SK-N-SH (cell line): Measurements from ENCODE around the gene GRID2IP. TPM values are rescaled to one million over a fixed set of nuclear protein-coding genes. Genes with fewer than 3 reads are reported as not detected.
A peak's percentile ranks its signal among the peaks of the same experiment; 100 is the strongest.

Experiments used
- CTCF ChIA-PET: fragments of 300-600, 350-600 bp; formaldehyde crosslinking; extraction: SDS; loops from one replicate; lab custom pipeline; 2021; lab: Yijun Ruan, JAX
- POLR2A ChIA-PET: fragments of 350-600 bp; sonication (Branson Sonifier 250); formaldehyde crosslinking; extraction: SDS; loops from one replicate; lab custom pipeline; 2020; ENCODE audit warnings: antibody characterized with exemption, inconsistent platforms; lab: Yijun Ruan, JAX
- DNase-seq: peaks from one replicate; pipeline ENCODE4 v3.0.0; 2012
- H2AFZ ChIP-seq: fragments of 200-600 bp; sonication (generic); 2 replicates; pipeline ENCODE4 v1.8.1; 2016; ENCODE audit warnings: antibody characterized with exemption, mild to moderate bottlenecking, low read depth
- H3F3A ChIP-seq: fragments of 200-600 bp; sonication (generic); replicated peaks from 2 replicates; pipeline ENCODE3; 2016; ENCODE audit warnings: antibody characterized with exemption, mild to moderate bottlenecking; ENCODE audit not compliant: insufficient read depth
- H3K27ac ChIP-seq, 2 experiments: fragments of 200-500 bp in 1 of 2; fragments of 200-600 bp in 1 of 2; sonication (Bioruptor generic) in 1 of 2; sonication (generic), shearing (Covaris generic) in 1 of 2; 2 replicates each; pipeline versions ENCODE4 v1.5.1 to v1.6.1; 2014 to 2016; ENCODE audit warnings: low read depth in 2 of 2, inconsistent platforms in 1 of 2, low read length in 1 of 2, mild to moderate bottlenecking in 1 of 2, mixed read lengths in 1 of 2
- H3K27me3 ChIP-seq: fragments of 200-600 bp; sonication (generic), shearing (Covaris generic); 2 replicates; pipeline ENCODE4 v1.6.1; 2016; ENCODE audit warnings: mixed run types; ENCODE audit not compliant: insufficient read depth
- H3K36me3 ChIP-seq, 2 experiments: fragments of 200-500 bp in 1 of 2; fragments of 200-600 bp in 1 of 2; sonication (Bioruptor generic) in 1 of 2; sonication (generic) in 1 of 2; replicated peaks in 1 of 2; 2 replicates each; pipeline versions ENCODE3 to v1.5.1; 2014 to 2016; ENCODE audit warnings: low read length in 1 of 2, mild to moderate bottlenecking in 1 of 2; ENCODE audit not compliant: insufficient read depth in 2 of 2, control insufficient read depth in 1 of 2
- H3K4me1 ChIP-seq, 2 experiments: fragments of 200-500 bp in 1 of 2; fragments of 200-600 bp in 1 of 2; sonication (Bioruptor generic) in 1 of 2; sonication (generic), shearing (Covaris generic) in 1 of 2; 2 replicates each; pipeline versions ENCODE4 v1.5.1 to v1.6.1; 2014 to 2016; ENCODE audit warnings: low read depth in 1 of 2, low read length in 1 of 2, mixed run types in 1 of 2; ENCODE audit not compliant: insufficient read depth in 2 of 2, control insufficient read depth in 1 of 2
- H3K4me2 ChIP-seq: fragments of 200-600 bp; sonication (generic), shearing (Covaris generic); 2 replicates; pipeline ENCODE4 v1.6.1; 2017; ENCODE audit warnings: mixed run types
- H3K4me3 ChIP-seq, 2 experiments: fragments of 200-500 bp in 1 of 2; fragments of 200-600 bp in 1 of 2; sonication (Bioruptor generic) in 1 of 2; sonication (generic), shearing (Covaris generic) in 1 of 2; 2 replicates each; pipeline versions ENCODE4 v1.5.1 to v1.8.1; 2014 to 2016; ENCODE audit warnings: low read depth in 2 of 2, inconsistent platforms in 1 of 2, low read length in 1 of 2, mild to moderate bottlenecking in 1 of 2, mixed read lengths in 1 of 2, moderate library complexity in 1 of 2
- H3K79me2 ChIP-seq: fragments of 200-600 bp; sonication (generic); 2 replicates; pipeline ENCODE4 v1.8.1; 2017; ENCODE audit warnings: mild to moderate bottlenecking; ENCODE audit not compliant: insufficient read depth
- H3K9ac ChIP-seq: fragments of 200-600 bp; sonication (generic); 2 replicates; pipeline ENCODE4 v1.6.1; 2017; ENCODE audit warnings: mixed run types
- H3K9me2 ChIP-seq: fragments of 200-600 bp; sonication (generic); 2 replicates; pipeline ENCODE4 v1.6.1; 2017; ENCODE audit warnings: mixed run types
- H3K9me3 ChIP-seq: fragments of 200-600 bp; sonication (generic); 2 replicates; pipeline ENCODE4 v1.6.1; 2017; ENCODE audit warnings: mixed run types, mild to moderate bottlenecking, moderate library complexity
- H4K20me1 ChIP-seq: fragments of 200-600 bp; sonication (generic); 2 replicates; pipeline ENCODE4 v1.6.1; 2017; ENCODE audit warnings: mild to moderate bottlenecking, mixed run types; ENCODE audit not compliant: insufficient read depth
- CHD2 ChIP-seq: fragments of 150-350 bp; IDR thresholded peaks from 2 replicates; pipeline ENCODE4 v1.6.1; 2018; ENCODE audit warnings: low read length; ENCODE audit not compliant: partially characterized antibody
- EP300 ChIP-seq, 2 experiments: IDR thresholded peaks; 2 replicates each; pipeline versions ENCODE4 v1.4.0 to v1.6.1; 2012; ENCODE audit warnings: borderline replicate concordance in 1 of 2, low read depth in 1 of 2, low read length in 1 of 2
- GATA2 ChIP-seq: sonication (generic); formaldehyde crosslinking; IDR thresholded peaks from 2 replicates; pipeline ENCODE4 v1.5.0; 2020; ENCODE audit warnings: mild to moderate bottlenecking, missing genetic modification reagents
- MEF2A ChIP-seq: IDR thresholded peaks from 2 replicates; pipeline ENCODE4 v1.4.0; 2012; ENCODE audit warnings: low read depth, borderline replicate concordance
- NRF1 ChIP-seq: IDR thresholded peaks from 2 replicates; pipeline ENCODE4 v1.6.1; 2012; ENCODE audit warnings: low read depth, mild to moderate bottlenecking, low read length
- POLR2AphosphoS5 ChIP-seq: IDR thresholded peaks from 2 replicates; pipeline ENCODE4 v1.6.1; 2012; ENCODE audit warnings: low read depth, low read length
- RFX5 ChIP-seq: IDR thresholded peaks from 2 replicates; pipeline ENCODE4 v1.6.1; 2012; ENCODE audit warnings: mild to moderate bottlenecking, improper control_type of control experiment, low read length
- SMC3 ChIP-seq: IDR thresholded peaks from 2 replicates; pipeline ENCODE4 v1.6.1; 2012; ENCODE audit warnings: low read depth, low read length, improper control_type of control experiment
- TAF1 ChIP-seq: IDR thresholded peaks from 2 replicates; pipeline ENCODE4 v1.6.1; 2012; ENCODE audit warnings: low read depth, mild to moderate bottlenecking, low read length, moderate library complexity, borderline replicate concordance
- TEAD4 ChIP-seq: IDR thresholded peaks from 2 replicates; pipeline ENCODE4 v1.4.0; 2012; ENCODE audit warnings: mild to moderate bottlenecking, borderline replicate concordance; ENCODE audit not compliant: insufficient read depth
- WGBS: methylation state at CpG from one replicate; pipeline ENCODE4 v1.1.6; 2017; ENCODE audit warnings: low lambda C conversion rate; 5-methylcytosine and 5-hydroxymethylcytosine counted together
- polyA plus RNA-seq, 3 experiments: library from polyadenylated mRNA; depleted of rRNA; stranded (reverse); fragments of >200 nt; gene quantifications; 2 replicates each; pipeline ENCODE4 v1.2.3, GENCODE V29; 2012
- TF ChIP-seq, protein P1 (sequence below): fragments of 200-600 bp; sonication (generic); IDR thresholded peaks from 2 replicates; pipeline ENCODE4 v1.6.1; 2017; ENCODE audit warnings: antibody characterized with exemption, mild to moderate bottlenecking, moderate library complexity
- TF ChIP-seq, protein P2 (sequence below): IDR thresholded peaks from 2 replicates; pipeline ENCODE4 v1.4.0; 2012; ENCODE audit warnings: low read depth, borderline replicate concordance
- TF ChIP-seq, protein P3 (sequence below): IDR thresholded peaks from 2 replicates; pipeline ENCODE4 v1.4.0; 2012; ENCODE audit warnings: low read depth
- TF ChIP-seq, protein P4 (sequence below): IDR thresholded peaks from 2 replicates; pipeline ENCODE4 v1.6.1; 2012; ENCODE audit warnings: mild to moderate bottlenecking, low read depth, low read length, moderate library complexity
- TF ChIP-seq, protein P5 (sequence below): IDR thresholded peaks from 2 replicates; pipeline ENCODE4 v1.4.0; 2012; ENCODE audit warnings: low read depth, borderline replicate concordance

GRID2IP gene
- polyA plus RNA-seq, 1 of the 3 experiments (the other 2 are of a cell fraction) = 0.03 TPM

DNA sequence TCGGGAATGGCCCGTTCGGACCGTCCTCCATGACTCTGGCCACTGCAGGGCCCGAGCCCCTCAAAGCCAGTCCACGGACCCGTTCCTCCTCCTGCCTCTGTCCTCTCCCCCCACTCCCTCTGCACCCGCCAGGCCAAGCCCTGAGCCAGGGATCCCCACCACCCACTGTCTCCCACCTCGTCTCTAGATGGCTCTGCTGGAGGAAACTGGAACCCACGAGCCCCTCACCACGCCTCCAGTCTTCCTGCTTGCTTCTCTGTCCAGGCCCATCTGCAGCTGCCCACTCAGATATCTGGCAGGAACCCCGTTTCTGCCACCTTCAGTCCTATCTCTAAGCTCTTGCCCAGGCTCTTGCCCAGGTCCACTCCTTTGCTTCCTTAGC lies 24.3 kb downstream of the GRID2IP start:
- Histone ChIP-seq H3K9me2 (no peaks in the 10 kb centered on the region), H3K79me2 (no peaks in the 10 kb centered on the region), H4K20me1 (no peaks in the 10 kb centered on the region), H3K4me3 (peak overlapping the region; percentile 32 to 53), H3K27me3 (peaks cover 66% of the 10 kb centered on the region), H3K9me3 (no peaks in the 10 kb centered on the region), H2AFZ (peak overlapping the region; percentile 57; the same call in 1 of the 2 replicates), H3K4me1 (peaks cover 0 to 8% of the 10 kb centered on the region in 2 experiments; a peak in 1 of 4 replicates), H3K27ac (no peak overlapping the region), H3K4me2 (peak overlapping the region; percentile 66; the same call in 1 of the 2 replicates), H3F3A (no peaks in the 10 kb centered on the region), H3K36me3 (no peaks in the 10 kb centered on the region), H3K9ac (no peak overlapping the region)
- ChIA-PET CTCF (interaction anchor here (1.8 kb wide), 1 partner anchor 16 kb away, joined by 4 read pairs; no protein-coding TSS in a partner anchor), POLR2A (no interaction called here)
- no peak for DNase-seq
- 55% methylated on average over 10 of the region's 12 CpGs for WGBS
- TF ChIP-seq POLR2AphosphoS5 (no peak), TEAD4 (no peak), MEF2A (no peak), NRF1 (no peak), CHD2 (no peak), SMC3 (no peak), GATA2 (CRISPR knock-in tag) (no peak), TAF1 (no peak), EP300 (IDR thresholded peaks at IDR 0.05; ENCODE audit: borderline replicate concordance in 1 of 2, low read depth in 1 of 2, low read length in 1 of 2) (no peak), RFX5 (no peak)
- TF ChIP-seq, protein P1, sequence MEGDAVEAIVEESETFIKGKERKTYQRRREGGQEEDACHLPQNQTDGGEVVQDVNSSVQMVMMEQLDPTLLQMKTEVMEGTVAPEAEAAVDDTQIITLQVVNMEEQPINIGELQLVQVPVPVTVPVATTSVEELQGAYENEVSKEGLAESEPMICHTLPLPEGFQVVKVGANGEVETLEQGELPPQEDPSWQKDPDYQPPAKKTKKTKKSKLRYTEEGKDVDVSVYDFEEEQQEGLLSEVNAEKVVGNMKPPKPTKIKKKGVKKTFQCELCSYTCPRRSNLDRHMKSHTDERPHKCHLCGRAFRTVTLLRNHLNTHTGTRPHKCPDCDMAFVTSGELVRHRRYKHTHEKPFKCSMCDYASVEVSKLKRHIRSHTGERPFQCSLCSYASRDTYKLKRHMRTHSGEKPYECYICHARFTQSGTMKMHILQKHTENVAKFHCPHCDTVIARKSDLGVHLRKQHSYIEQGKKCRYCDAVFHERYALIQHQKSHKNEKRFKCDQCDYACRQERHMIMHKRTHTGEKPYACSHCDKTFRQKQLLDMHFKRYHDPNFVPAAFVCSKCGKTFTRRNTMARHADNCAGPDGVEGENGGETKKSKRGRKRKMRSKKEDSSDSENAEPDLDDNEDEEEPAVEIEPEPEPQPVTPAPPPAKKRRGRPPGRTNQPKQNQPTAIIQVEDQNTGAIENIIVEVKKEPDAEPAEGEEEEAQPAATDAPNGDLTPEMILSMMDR = no peak
- TF ChIP-seq, protein P2, sequence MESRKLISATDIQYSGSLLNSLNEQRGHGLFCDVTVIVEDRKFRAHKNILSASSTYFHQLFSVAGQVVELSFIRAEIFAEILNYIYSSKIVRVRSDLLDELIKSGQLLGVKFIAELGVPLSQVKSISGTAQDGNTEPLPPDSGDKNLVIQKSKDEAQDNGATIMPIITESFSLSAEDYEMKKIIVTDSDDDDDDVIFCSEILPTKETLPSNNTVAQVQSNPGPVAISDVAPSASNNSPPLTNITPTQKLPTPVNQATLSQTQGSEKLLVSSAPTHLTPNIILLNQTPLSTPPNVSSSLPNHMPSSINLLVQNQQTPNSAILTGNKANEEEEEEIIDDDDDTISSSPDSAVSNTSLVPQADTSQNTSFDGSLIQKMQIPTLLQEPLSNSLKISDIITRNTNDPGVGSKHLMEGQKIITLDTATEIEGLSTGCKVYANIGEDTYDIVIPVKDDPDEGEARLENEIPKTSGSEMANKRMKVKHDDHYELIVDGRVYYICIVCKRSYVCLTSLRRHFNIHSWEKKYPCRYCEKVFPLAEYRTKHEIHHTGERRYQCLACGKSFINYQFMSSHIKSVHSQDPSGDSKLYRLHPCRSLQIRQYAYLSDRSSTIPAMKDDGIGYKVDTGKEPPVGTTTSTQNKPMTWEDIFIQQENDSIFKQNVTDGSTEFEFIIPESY = no peak
- TF ChIP-seq, protein P3, sequence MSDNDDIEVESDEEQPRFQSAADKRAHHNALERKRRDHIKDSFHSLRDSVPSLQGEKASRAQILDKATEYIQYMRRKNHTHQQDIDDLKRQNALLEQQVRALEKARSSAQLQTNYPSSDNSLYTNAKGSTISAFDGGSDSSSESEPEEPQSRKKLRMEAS = no peak
- TF ChIP-seq, protein P4, sequence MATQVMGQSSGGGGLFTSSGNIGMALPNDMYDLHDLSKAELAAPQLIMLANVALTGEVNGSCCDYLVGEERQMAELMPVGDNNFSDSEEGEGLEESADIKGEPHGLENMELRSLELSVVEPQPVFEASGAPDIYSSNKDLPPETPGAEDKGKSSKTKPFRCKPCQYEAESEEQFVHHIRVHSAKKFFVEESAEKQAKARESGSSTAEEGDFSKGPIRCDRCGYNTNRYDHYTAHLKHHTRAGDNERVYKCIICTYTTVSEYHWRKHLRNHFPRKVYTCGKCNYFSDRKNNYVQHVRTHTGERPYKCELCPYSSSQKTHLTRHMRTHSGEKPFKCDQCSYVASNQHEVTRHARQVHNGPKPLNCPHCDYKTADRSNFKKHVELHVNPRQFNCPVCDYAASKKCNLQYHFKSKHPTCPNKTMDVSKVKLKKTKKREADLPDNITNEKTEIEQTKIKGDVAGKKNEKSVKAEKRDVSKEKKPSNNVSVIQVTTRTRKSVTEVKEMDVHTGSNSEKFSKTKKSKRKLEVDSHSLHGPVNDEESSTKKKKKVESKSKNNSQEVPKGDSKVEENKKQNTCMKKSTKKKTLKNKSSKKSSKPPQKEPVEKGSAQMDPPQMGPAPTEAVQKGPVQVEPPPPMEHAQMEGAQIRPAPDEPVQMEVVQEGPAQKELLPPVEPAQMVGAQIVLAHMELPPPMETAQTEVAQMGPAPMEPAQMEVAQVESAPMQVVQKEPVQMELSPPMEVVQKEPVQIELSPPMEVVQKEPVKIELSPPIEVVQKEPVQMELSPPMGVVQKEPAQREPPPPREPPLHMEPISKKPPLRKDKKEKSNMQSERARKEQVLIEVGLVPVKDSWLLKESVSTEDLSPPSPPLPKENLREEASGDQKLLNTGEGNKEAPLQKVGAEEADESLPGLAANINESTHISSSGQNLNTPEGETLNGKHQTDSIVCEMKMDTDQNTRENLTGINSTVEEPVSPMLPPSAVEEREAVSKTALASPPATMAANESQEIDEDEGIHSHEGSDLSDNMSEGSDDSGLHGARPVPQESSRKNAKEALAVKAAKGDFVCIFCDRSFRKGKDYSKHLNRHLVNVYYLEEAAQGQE = no peak
- TF ChIP-seq, protein P5, sequence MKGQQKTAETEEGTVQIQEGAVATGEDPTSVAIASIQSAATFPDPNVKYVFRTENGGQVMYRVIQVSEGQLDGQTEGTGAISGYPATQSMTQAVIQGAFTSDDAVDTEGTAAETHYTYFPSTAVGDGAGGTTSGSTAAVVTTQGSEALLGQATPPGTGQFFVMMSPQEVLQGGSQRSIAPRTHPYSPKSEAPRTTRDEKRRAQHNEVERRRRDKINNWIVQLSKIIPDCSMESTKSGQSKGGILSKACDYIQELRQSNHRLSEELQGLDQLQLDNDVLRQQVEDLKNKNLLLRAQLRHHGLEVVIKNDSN = no peak
